ENCODE results near the gene KDM1B.

Gene KDM1B

DNA sequence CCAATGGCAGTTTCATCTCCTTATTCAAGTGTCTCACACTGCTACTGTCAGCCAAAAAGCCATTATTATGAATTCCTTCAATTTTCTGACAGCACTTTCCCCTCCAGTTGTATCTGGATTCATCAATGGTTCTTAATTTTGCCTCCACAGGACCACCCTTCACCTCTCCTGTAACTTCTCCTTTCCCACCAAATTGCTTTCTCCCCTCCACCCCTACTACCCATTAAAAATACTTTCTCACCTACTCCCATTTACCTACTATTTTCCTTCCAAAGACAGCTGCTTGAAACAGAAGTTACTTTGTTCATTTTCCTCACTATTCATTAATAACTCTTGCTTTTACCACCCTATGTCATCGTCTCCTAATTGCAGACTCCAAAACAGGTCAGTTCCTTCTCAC lies 79.3 kb downstream of the KDM1B start:
- DNase-seq (ENCODE audit: low read depth) = no peak

DNA sequence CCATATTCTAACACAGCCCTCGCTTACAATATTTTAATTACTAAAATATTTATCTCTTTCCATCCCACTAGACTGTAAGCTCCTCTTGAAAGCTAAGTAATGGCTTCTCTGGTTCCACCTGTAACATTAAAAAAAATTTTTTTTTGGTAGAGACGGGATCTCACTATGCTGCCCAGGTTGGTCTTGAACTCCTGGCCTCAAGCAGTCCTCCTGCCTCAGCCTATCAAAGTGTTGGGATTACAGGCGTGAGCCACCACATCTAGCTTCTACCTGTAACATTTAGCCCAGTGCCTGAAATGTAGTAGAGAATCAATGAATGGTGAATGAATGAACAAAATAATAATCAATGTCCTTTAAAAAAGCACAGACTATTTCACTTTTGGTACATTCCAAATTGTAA lies 80.3 kb downstream of the KDM1B start:
- DNase-seq (ENCODE audit: low read depth) = no peak

GRCh38 chr6:18237167-18237566 lies 81.9 kb downstream of the KDM1B start:
- DNase-seq (ENCODE audit: low read depth) = no peak

DNA sequence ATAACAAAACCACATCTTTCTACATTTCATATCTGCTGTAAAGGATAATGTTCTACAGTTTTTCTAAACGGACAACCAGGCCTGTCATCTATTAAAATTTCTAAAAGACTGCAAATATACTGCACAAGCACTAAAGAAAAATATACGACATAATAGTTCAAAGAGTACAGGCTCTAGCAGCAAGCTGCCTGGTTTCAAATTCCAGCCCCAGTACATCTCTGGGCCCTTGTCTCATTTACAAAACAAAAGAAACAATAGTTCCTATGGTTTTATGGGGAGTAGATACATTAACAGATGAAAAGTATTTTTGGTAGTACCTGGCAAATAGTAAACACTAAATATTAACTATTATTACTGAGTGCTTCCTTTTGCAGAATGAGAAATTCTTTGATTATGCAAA lies 85.0 kb downstream of the KDM1B start:
- no peak for DNase-seq (ENCODE audit: low read depth)

DNA sequence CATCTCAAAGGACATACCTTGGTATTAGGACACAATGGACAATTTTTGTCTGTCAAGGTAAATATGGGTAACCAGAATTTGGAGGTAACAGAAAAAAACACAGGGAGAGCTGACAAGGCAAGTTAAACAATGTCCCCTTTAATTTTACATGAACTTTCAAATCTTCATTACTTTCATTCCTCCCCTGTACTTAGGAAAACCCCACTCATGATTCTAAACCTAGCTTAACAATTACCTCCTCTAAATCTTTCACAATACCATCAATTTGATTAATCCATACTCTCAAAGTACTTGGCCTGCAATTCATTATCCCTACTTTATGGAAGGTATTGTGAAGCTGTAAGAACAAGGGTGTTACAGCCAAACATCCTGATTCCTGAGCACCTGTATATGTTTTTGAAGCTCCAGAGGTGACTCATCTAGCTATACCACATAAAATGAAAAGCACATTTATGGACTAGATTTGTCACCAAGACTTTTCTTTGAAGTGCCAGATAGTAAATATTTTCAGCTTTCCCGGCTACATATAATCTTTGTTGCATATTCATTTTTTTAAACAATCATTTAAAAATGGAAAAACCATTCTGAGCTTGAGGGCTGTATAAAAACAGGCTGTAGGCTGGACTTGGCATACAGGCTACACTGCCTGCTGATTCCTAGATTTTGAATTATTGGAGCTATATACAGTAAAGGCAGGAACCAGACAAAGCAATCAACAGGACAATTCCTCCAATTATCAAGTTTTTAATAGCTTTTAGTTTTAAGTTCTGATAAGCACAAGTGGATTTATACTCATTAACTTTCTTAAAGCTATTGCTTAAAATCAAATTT lies 86.2 kb downstream of the KDM1B start:
- DNase-seq (ENCODE audit: low read depth) = no peak

- DNase-seq (ENCODE audit: low read depth) = peak; percentile 96
Measured at GRCh38 chr6:18242062-18242851, 87.0 kb downstream of the KDM1B start.

DNA sequence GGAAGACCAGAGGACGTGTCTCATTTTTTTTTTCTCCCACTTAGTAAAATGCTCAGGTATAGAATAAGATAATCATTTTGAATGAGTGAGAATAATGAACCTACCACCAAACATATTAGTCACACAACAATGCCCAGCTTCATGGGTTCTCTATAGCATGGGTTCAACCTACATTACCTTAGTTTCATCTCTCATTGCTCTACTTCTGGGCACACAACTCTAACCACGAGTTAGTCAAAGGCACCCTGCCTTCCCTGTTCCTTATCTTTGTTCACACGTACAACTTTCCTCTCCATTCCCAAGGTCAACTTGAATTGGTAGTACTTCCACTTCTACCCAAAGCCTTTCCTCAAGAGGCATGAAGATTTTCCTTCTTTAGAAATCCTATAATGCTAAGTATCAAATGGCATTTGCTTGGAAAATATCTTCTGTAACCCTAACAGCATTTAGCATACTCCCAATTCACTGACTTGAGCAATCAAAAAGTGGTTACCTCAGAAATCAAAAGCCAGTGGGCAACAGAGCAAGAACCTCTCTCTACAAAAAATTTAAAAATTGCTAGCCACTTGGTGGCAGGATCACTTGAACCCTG lies 88.2 kb downstream of the KDM1B start:
- no peak for DNase-seq (ENCODE audit: low read depth)

GRCh38 chr6:18244251-18244650 lies 89.0 kb downstream of the KDM1B start:
- DNase-seq (ENCODE audit: low read depth) = no peak

DNA sequence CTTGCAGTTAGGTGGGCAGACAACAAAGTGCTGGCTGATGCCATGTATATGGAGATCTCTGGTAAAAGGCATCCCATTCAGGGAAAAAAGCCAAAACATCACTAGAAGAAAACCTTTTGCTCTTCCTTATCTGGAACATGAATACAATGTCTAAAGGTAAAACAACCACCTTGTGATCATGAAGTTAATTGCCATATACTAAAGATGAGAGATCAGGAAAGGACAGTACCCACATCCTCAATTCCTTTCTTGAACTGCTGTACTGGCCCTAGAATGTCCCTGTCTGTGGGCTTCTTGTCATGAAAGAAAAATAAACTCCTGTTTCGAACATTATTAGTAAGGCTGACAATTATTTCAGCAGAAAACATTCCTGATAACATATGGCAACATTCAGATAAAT lies 89.9 kb downstream of the KDM1B start:
- no peak for DNase-seq (ENCODE audit: low read depth)

GRCh38 chr6:18245642-18246041 lies 90.4 kb downstream of the KDM1B start:
- no peak for DNase-seq (ENCODE audit: low read depth)

GRCh38 chr6:18246205-18246604 lies 91.0 kb downstream of the KDM1B start:
- DNase-seq (ENCODE audit: low read depth) = no peak

GRCh38 chr6:18247002-18247401 lies 91.8 kb downstream of the KDM1B start:
- no peak for DNase-seq (ENCODE audit: low read depth)

DNA sequence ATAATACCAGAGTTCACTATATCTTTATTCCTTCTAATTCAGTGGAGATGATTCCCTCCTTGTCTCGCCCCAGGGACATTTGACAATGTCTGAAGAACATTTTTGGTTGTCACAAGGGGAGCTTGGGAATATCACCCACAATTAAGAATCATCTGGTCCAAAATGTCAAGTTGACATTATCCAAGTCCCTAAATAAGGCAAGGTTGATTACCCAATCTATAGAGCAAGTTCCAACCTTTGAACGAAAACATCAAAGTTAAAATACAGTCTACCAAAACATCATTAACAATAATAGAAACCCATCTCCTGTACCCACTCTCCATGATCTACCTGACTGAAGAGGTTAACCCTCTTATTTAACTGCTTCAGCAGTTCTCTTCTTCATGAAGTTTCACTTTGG lies 93.5 kb downstream of the KDM1B start:
- DNase-seq (ENCODE audit: low read depth) = no peak

DNA sequence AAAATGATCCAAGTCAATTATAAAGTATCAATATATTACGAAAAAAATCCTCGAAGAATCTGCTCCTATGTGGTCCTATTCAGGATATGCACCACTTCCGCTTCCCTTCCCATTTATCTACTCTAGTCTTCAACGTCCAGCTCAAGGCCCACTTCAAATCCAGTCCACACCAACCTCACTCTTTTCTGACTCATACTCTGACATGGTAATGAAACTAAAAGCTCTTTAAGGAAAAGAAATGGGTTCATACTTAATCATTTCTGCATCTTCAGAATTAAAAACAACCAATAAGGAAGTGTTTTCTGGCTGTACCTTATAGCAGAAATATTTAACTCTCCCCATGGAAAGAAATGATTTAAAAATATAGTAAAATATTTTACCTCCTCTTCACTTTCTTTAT lies 94.0 kb downstream of the KDM1B start:
- no peak for DNase-seq (ENCODE audit: low read depth)

DNA sequence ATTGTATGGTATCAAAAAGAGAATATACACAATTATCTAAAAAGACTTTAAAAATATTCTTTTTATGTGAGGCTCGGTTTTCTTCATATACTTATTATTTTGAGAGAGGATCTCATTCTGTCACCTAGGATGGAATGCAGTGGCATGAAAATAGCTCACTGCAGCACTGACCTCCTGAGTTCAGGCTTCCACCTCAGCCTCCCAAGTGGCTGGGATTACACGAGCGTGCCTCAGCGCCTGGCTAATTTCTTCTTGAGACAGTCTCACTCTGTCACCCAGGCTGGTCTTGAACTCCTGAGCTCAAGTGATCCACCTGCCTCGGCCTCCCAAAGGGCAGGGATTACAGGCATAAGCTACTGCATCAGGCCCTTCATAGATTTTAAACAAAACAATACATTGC lies 98.4 kb downstream of the KDM1B start:
- DNase-seq (ENCODE audit: low read depth) = no peak

DNA sequence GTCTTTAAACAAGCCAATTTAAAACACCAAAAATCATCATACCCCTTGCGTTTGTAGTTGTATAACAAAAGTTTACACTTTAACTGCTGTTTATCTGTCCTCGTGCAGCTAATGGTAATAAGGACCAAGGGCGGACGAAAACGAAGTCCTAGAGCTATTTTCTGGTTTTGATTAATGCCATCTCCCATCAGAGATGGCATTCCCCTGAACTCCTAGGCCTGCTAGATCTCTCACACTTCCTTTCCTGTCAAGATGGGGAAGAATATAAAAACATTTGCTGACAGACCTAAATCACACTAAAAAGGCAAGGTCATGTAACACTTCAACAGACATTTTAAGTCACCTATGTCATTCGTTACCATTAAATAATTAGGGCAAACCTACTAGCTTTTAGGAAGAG lies 99.6 kb downstream of the KDM1B start:
- no peak for DNase-seq (ENCODE audit: low read depth)

DNA sequence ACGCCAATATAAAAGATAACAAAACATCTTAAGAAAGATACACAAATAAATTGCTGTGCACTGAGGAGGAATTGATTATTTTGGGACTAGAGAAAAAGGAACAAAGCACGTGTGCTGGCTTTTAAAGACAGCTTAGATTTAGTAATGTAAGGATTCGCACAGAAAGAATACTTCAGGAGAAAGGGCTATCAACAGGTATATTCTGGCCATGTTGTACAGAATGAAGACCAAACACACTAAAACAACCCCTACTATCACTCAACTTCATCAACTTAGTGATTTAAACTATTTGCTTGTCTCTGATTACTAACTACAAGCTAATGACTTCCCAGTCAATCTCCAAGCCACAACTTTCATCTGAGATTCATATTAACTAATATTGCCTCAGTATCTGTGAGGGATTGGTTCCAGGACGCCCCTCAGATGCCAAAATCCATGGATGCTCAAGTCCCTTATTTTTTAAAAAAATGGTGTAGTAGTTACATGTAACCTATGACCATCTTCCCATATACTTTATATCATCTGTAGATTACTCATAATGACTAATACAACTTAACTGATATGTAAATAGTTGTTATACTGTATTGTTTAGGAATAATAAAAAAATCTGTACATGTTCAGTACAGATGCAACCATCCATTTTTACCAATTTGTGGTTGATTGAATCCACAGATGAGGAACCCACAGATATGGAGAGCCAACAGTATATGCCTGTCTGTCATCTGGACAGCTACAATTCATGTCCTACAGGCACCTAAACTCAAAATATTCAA lies 104.6 kb downstream of the KDM1B start:
- no peak for DNase-seq (ENCODE audit: low read depth)

- DNase-seq (ENCODE audit: low read depth) = peak; percentile 49
Measured at GRCh38 chr6:18260448-18261106, 105.4 kb downstream of the KDM1B start.

DNA sequence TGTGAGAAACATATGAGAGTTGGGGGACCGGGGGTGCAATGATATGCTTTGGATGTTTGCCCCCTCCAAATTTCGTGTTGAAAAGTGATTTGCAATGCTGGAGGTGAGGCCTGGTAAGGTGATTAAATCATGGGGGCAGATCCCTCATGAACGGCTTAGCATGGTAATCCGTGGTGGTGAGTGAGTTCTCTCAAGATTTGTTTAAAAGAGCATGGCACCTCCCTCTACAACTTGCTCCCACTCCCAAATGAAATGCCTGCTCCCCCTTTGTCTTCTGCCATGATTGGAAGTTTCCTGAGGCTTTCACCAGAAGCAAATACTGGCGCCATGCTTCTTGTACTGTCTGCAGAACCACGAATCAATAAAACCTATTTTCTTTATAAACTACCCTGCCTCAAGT lies 106.7 kb downstream of the KDM1B start:
- DNase-seq (ENCODE audit: low read depth) = no peak

DNA sequence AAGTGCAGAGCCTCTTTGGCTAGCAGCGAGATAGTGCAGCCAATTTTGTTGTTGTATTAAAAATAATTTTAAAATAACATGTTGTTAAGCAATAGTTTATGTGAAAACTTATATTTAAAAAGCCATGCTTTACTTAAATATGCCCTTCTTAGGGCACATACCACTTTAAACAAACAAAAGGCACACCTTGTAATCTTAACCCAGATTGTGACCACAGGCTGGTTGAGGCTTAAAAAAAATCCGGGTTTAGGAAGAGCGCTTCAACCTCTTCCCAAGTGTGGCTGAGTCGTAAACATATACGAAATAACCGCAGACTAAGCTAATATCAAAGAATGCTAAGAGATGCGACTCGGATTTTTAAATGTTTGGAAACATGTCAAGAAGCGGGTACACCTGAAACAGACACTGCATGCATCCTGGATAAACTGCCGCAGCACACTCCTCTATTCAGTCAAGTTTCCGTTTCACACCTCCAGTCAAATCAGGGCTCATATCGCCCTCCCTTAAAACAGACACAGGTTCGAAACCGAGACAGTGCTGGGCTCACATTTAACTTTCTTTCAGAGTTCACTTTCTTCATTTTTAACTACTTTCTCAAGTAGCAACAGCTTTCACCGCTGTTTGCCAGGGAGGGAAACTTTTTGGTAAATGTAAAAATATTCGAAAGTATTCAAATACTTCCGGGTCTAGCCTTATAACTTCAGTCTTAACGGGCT lies 107.6 kb downstream of the KDM1B start:
- peak; percentile 28 for DNase-seq (ENCODE audit: low read depth)
